IMR-90 (cell line): Measurements from ENCODE around the gene CORO1C. TPM values are rescaled to one million over a fixed set of nuclear protein-coding genes. Genes with fewer than 3 reads are reported as not detected.

Experiments
- ATAC-seq: fragments of 200-7000 bp; cut with Tn5 transposase; 2 replicates; pipeline ENCODE4 v1.9.1; 2020; ENCODE audit warnings: low read depth, mild to moderate bottlenecking, moderate library complexity
- BruUV-seq: library from RNA; stranded (reverse); fragments of 400-500 nt; replicated peaks from 2 replicates; lab custom pipeline; 2021; lab: Mats Ljungman, UMichigan
- CTCF ChIA-PET: fragments of 300-600 bp; formaldehyde crosslinking; extraction: SDS; loops from one replicate; lab custom pipeline; 2021; ENCODE audit warnings: antibody characterized with exemption; lab: Yijun Ruan, JAX
- POLR2A ChIA-PET: fragments of 300-600 bp; sonication (Branson Sonifier 250); formaldehyde crosslinking; loops from one replicate; lab custom pipeline; 2022; ENCODE audit warnings: antibody characterized with exemption; ENCODE audit not compliant: unreplicated experiment; lab: Charles Lee
- DNase-seq: peaks from one replicate; pipeline ENCODE4 v3.0.0; 2013
- H2AFZ ChIP-seq: replicated peaks from 2 replicates; pipeline ENCODE3; 2013; ENCODE audit warnings: low read length, mild to moderate bottlenecking; ENCODE audit not compliant: poor library complexity
- H2AK5ac ChIP-seq: 2 replicates; pipeline ENCODE4 v1.6.1; 2013; ENCODE audit warnings: low read depth, low read length, inconsistent platforms
- H2AK9ac ChIP-seq: replicated peaks from 2 replicates; pipeline ENCODE3; 2013; ENCODE audit warnings: mild to moderate bottlenecking, low read depth, low read length, moderate library complexity; ENCODE audit not compliant: poor library complexity
- H2BK120ac ChIP-seq: 2 replicates; pipeline ENCODE4 v1.6.1; 2013; ENCODE audit warnings: low read depth, low read length, inconsistent platforms
- H2BK15ac ChIP-seq: 3 replicates; pipeline ENCODE4 v1.6.1; 2013; ENCODE audit warnings: low read depth, low read length, inconsistent platforms
- H2BK20ac ChIP-seq: 2 replicates; pipeline ENCODE4 v1.6.1; 2013; ENCODE audit warnings: low read depth, mild to moderate bottlenecking, inconsistent platforms, low read length, moderate library complexity
- H2BK5ac ChIP-seq: 2 replicates; pipeline ENCODE4 v1.6.1; 2013; ENCODE audit warnings: mild to moderate bottlenecking, low read depth, low read length, inconsistent platforms; ENCODE audit not compliant: poor library complexity, severe bottlenecking
- H3K14ac ChIP-seq: replicated peaks from 2 replicates; pipeline ENCODE4 v1.6.1; 2013; ENCODE audit warnings: low read depth, low read length, inconsistent platforms
- H3K18ac ChIP-seq: 2 replicates; pipeline ENCODE4 v1.6.1; 2013; ENCODE audit warnings: low read depth, low read length, control low read depth
- H3K23ac ChIP-seq: 2 replicates; pipeline ENCODE4 v1.6.1; 2013; ENCODE audit warnings: low read depth, low read length, inconsistent platforms
- H3K27ac ChIP-seq: 2 replicates; pipeline ENCODE4 v1.5.1; 2013; ENCODE audit warnings: mild to moderate bottlenecking, control low read depth, low read length; ENCODE audit not compliant: insufficient read depth
- H3K27me3 ChIP-seq: 2 replicates; pipeline ENCODE4 v1.6.1; 2013; ENCODE audit warnings: low read length; ENCODE audit not compliant: control insufficient read depth, insufficient read depth
- H3K36me3 ChIP-seq: 2 replicates; pipeline ENCODE4 v1.6.1; 2013; ENCODE audit warnings: low read length, mixed read lengths; ENCODE audit not compliant: control insufficient read depth, insufficient read depth
- H3K4ac ChIP-seq: 2 replicates; pipeline ENCODE4 v1.6.1; 2013; ENCODE audit warnings: low read depth, low read length, inconsistent platforms
- H3K4me1 ChIP-seq: 2 replicates; pipeline ENCODE4 v1.6.1; 2013; ENCODE audit warnings: low read length, mixed read lengths; ENCODE audit not compliant: control insufficient read depth, insufficient read depth
- H3K4me2 ChIP-seq: 2 replicates; pipeline ENCODE4 v1.6.1; 2013; ENCODE audit warnings: low read depth, mild to moderate bottlenecking, control low read depth, low read length, moderate library complexity
- H3K4me3 ChIP-seq: 2 replicates; pipeline ENCODE4 v1.5.1; 2013; ENCODE audit warnings: low read depth, mild to moderate bottlenecking, control low read depth, low read length, moderate library complexity; ENCODE audit not compliant: insufficient read depth
- H3K56ac ChIP-seq: 2 replicates; pipeline ENCODE4 v1.6.1; 2013; ENCODE audit warnings: low read length, inconsistent platforms; ENCODE audit not compliant: insufficient read depth; ENCODE audit errors: extremely low read depth
- H3K79me1 ChIP-seq, 2 experiments: 2 replicates each; pipeline ENCODE4 v1.6.1; 2013; ENCODE audit warnings: low read length in 2 of 2, inconsistent platforms in 1 of 2, low read depth in 1 of 2
- H3K9ac ChIP-seq: 2 replicates; pipeline ENCODE4 v1.6.1; 2013; ENCODE audit warnings: low read depth, low read length, control low read depth
- H3K9me1 ChIP-seq: 2 replicates; pipeline ENCODE4 v1.6.1; 2013; ENCODE audit warnings: low read length, inconsistent platforms; ENCODE audit not compliant: insufficient read depth
- H3K9me3 ChIP-seq: 2 replicates; pipeline ENCODE4 v1.6.1; 2013; ENCODE audit warnings: low read length; ENCODE audit not compliant: control insufficient read depth, insufficient read depth
- H4K20me1 ChIP-seq: 2 replicates; pipeline ENCODE4 v1.6.1; 2013; ENCODE audit warnings: low read length, inconsistent platforms; ENCODE audit not compliant: insufficient read depth
- H4K5ac ChIP-seq: 2 replicates; pipeline ENCODE4 v1.6.1; 2013; ENCODE audit warnings: mild to moderate bottlenecking, low read depth, low read length, control low read depth
- H4K8ac ChIP-seq, 2 experiments: 2 replicates each; pipeline ENCODE4 v1.6.1; 2013; ENCODE audit warnings: low read depth in 2 of 2, low read length in 2 of 2, control low read depth in 1 of 2, inconsistent platforms in 1 of 2
- H4K91ac ChIP-seq: 2 replicates; pipeline ENCODE4 v1.6.1; 2013; ENCODE audit warnings: low read depth, low read length, inconsistent platforms; ENCODE audit not compliant: insufficient read depth
- BHLHE40 ChIP-seq: fragments of 150-350 bp; IDR thresholded peaks from 2 replicates; pipeline ENCODE4 v1.6.1; 2016; ENCODE audit warnings: mild to moderate bottlenecking, low read depth, low read length
- CEBPB ChIP-seq: IDR thresholded peaks from 2 replicates; pipeline ENCODE4 v1.6.1; 2012; ENCODE audit warnings: low read depth, low read length, improper control_type of control experiment
- CHD1 ChIP-seq: IDR thresholded peaks from 2 replicates; pipeline ENCODE4 v1.6.1; 2012; ENCODE audit warnings: low read depth, low read length, improper control_type of control experiment
- MAFK ChIP-seq: IDR thresholded peaks from 2 replicates; pipeline ENCODE4 v1.6.1; 2012; ENCODE audit warnings: low read depth, low read length, improper control_type of control experiment
- MAZ ChIP-seq: IDR thresholded peaks from 2 replicates; pipeline ENCODE4 v1.6.1; 2012; ENCODE audit warnings: low read depth, mild to moderate bottlenecking, low read length, improper control_type of control experiment, moderate library complexity, borderline replicate concordance
- MXI1 ChIP-seq: IDR thresholded peaks from 2 replicates; pipeline ENCODE4 v1.6.1; 2012; ENCODE audit warnings: low read depth, mild to moderate bottlenecking, low read length, moderate library complexity, borderline replicate concordance
- POLR2A ChIP-seq: IDR thresholded peaks from 2 replicates; pipeline ENCODE4 v1.6.1; 2012; ENCODE audit warnings: mild to moderate bottlenecking, low read depth, low read length
- RAD21 ChIP-seq: IDR thresholded peaks from 2 replicates; pipeline ENCODE4 v1.6.1; 2012; ENCODE audit warnings: low read length, improper control_type of control experiment
- RCOR1 ChIP-seq: IDR thresholded peaks from 2 replicates; pipeline ENCODE4 v1.6.1; 2012; ENCODE audit warnings: mild to moderate bottlenecking, low read length, improper control_type of control experiment; ENCODE audit not compliant: insufficient replicate concordance
- SMC3 ChIP-seq: fragments of 150-350 bp; IDR thresholded peaks from 2 replicates; pipeline ENCODE4 v1.6.1; 2016; ENCODE audit warnings: low read depth, mild to moderate bottlenecking, antibody characterized with exemption, low read length, moderate library complexity
- WGBS, 2 experiments: methylation state at CpG; one replicate each; pipeline versions ENCODE4 v1.1.5 to v1.1.7; 2013; ENCODE audit warnings: missing lambda C conversion rate in 2 of 2; ENCODE audit not compliant: insufficient read length in 1 of 2; ENCODE audit errors: extremely low coverage in 2 of 2; 5-methylcytosine and 5-hydroxymethylcytosine counted together
- dilution Hi-C: fragments of 300-500 bp; cut with HindIII; formaldehyde crosslinking; loops from one replicate; pipeline ENCODE4 v1.14.3; 2018; ENCODE audit warnings: low sequenced_read_pairs; ENCODE audit not compliant: unreplicated experiment
- in situ Hi-C: fragments of 300-500 bp; cut with MboI; formaldehyde crosslinking; loops from 3 replicates; pipeline ENCODE4 v1.14.3; 2019; ENCODE audit warnings: low sequenced_read_pairs, inconsistent platforms, mixed read lengths
- intact Hi-C: fragments of 100-400 bp; cut with micrococcal nuclease; formaldehyde crosslinking; loops from 2 replicates; pipeline ENCODE4 v1.10.0; 2022
- polyA plus RNA-seq, 3 experiments: library from polyadenylated mRNA; depleted of rRNA; stranded (reverse); fragments of >200 nt; gene quantifications; 2 replicates each; pipeline ENCODE4 v1.2.3, GENCODE V29; 2012; ENCODE audit warnings: low replicate concordance in 1 of 3
- total RNA-seq: library from RNA; depleted of rRNA; stranded (reverse); fragments of >200 nt; gene quantifications from 2 replicates; pipeline ENCODE4 v1.2.3, GENCODE V29; 2012
- TF ChIP-seq, protein P1 (sequence below): conservative IDR thresholded peaks from 2 replicates; pipeline ENCODE4 v1.5.1; 2012; ENCODE audit warnings: mild to moderate bottlenecking, low read depth, low read length, improper control_type of control experiment
- TF ChIP-seq, protein P2 (sequence below): fragments of 150-350 bp; IDR thresholded peaks from 2 replicates; pipeline ENCODE4 v1.6.1; 2016; ENCODE audit warnings: low read depth, mild to moderate bottlenecking, low read length, moderate library complexity, borderline replicate concordance
- TF ChIP-seq, protein P3 (sequence below): fragments of 150-350 bp; IDR thresholded peaks from 2 replicates; pipeline ENCODE4 v1.6.1; 2017; ENCODE audit warnings: mild to moderate bottlenecking, antibody characterized with exemption, low read length, low read depth

The CORO1C gene
- total and polyA plus RNA-seq, 2 of the 4 experiments (the other 2 are of a cell fraction), result 675 to 1,100 TPM

DNA sequence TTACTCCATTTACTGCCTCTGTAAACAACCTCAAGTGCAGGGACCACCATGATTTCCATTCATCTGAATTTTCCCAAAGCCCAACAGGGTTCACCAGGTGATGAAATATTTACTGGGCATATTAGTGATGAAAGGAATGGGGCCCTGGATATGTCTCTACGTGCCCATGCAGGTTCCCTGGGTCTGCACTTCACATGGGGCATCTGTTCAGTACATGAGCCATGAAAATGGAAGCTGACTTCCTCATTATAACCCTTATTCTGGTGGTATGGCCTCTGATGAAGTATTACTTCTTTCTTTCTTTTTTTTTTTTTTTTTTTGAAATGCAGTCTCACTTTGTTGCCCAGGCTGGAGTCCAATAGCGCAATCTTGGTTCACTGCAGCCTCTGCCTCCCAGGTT is 26.5 kb upstream of the CORO1C start:
- BruUV-seq, result no TSS peak
- Histone ChIP-seq H3K56ac (no peak overlapping the region), H3K27me3 (no peaks in the 10 kb centered on the region), H3K4me3 (no peak overlapping the region), H2BK120ac (no peak overlapping the region), H3K4ac (no peak overlapping the region), H2AK5ac (no peak overlapping the region), H2AK9ac (no peak overlapping the region), H3K36me3 (no peaks in the 10 kb centered on the region), H3K9me1 (no peaks in the 10 kb centered on the region), H2BK20ac (no peak overlapping the region), H2BK15ac (no peak overlapping the region), H3K4me2 (no peak overlapping the region), H3K4me1 (no peaks in the 10 kb centered on the region), H4K5ac (no peak overlapping the region), H3K9me3 (no peaks in the 10 kb centered on the region), H4K8ac (no peak overlapping the region), H3K79me1 (no peaks in the 10 kb centered on the region), H3K9ac (no peak overlapping the region), H3K27ac (no peak overlapping the region), H3K14ac (no peak overlapping the region), H4K91ac (no peak overlapping the region), H2AFZ (no peak overlapping the region), H3K23ac (no peak overlapping the region), H3K18ac (no peak overlapping the region), H2BK5ac (no peak overlapping the region), H4K20me1 (no peaks in the 10 kb centered on the region)
- in situ Hi-C loops (no loop called here), dilution Hi-C loops (no loop called here), intact Hi-C loops (no loop called here)
- DNase-seq (no peak), ATAC-seq (no peak)
- TF ChIP-seq RAD21 (no peak), MAZ (no peak), BHLHE40 (no peak), POLR2A (no peak), RCOR1 (no peak), SMC3 (no peak), MAFK (no peak), MXI1 (no peak), CEBPB (no peak), CHD1 (no peak)
- TF ChIP-seq, protein P1, sequence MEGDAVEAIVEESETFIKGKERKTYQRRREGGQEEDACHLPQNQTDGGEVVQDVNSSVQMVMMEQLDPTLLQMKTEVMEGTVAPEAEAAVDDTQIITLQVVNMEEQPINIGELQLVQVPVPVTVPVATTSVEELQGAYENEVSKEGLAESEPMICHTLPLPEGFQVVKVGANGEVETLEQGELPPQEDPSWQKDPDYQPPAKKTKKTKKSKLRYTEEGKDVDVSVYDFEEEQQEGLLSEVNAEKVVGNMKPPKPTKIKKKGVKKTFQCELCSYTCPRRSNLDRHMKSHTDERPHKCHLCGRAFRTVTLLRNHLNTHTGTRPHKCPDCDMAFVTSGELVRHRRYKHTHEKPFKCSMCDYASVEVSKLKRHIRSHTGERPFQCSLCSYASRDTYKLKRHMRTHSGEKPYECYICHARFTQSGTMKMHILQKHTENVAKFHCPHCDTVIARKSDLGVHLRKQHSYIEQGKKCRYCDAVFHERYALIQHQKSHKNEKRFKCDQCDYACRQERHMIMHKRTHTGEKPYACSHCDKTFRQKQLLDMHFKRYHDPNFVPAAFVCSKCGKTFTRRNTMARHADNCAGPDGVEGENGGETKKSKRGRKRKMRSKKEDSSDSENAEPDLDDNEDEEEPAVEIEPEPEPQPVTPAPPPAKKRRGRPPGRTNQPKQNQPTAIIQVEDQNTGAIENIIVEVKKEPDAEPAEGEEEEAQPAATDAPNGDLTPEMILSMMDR, result no peak
- TF ChIP-seq, protein P2, sequence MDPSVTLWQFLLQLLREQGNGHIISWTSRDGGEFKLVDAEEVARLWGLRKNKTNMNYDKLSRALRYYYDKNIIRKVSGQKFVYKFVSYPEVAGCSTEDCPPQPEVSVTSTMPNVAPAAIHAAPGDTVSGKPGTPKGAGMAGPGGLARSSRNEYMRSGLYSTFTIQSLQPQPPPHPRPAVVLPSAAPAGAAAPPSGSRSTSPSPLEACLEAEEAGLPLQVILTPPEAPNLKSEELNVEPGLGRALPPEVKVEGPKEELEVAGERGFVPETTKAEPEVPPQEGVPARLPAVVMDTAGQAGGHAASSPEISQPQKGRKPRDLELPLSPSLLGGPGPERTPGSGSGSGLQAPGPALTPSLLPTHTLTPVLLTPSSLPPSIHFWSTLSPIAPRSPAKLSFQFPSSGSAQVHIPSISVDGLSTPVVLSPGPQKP, result no peak
- TF ChIP-seq, protein P3, sequence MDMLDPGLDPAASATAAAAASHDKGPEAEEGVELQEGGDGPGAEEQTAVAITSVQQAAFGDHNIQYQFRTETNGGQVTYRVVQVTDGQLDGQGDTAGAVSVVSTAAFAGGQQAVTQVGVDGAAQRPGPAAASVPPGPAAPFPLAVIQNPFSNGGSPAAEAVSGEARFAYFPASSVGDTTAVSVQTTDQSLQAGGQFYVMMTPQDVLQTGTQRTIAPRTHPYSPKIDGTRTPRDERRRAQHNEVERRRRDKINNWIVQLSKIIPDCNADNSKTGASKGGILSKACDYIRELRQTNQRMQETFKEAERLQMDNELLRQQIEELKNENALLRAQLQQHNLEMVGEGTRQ, result no peak
- ChIA-PET CTCF (no interaction called here), POLR2A (no interaction called here)
- WGBS, 2 experiments, result no CpG with 5 or more reads among the region's 2 CpGs
